Measurements from ENCODE around the gene TACO1. TPM values are rescaled to one million over a fixed set of nuclear protein-coding genes. Genes with fewer than 3 reads are reported as not detected.

TACO1 gene
- total RNA-seq, 6 donors from 2014 or later, result 6.3 to 17.5 (median 13.5) TPM

DNA sequence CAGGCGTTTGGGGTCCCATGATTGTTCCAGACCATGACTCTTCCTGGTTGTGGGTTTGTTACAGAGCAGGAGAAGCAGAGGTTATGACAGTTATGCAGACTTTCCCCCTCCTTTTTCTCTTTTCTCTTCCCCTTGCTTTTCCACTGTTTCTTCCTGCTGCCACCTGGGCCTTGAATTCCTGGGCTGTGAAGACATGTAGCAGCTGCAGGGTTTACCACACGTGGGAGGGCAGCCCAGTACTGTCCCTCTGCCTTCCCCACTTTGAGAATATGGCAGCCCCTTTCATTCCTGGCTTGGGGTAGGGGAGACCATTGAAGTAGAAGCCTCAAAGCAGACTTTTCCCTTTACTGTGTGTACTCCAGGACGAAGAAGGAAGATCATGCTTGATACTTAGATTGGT is 7.9 kb upstream of the TACO1 start:
- Histone ChIP-seq H3K27me3 (no peaks in the 10 kb centered on the region), H3K27ac (no peak overlapping the region), H3K9me3 (no peaks in the 10 kb centered on the region), H3K4me1 (peaks cover 0 to 7% (median 0%) of the 10 kb centered on the region in 4 donors), H3K4me3 (no peak overlapping the region), H3K36me3 (peaks cover 22 to 51% (median 45%) of the 10 kb centered on the region in 4 donors)
- TF ChIP-seq POLR2A (IDR thresholded peaks at IDR 0.05) (no peak), POLR2AphosphoS5 (IDR thresholded peaks at IDR 0.05) (no peak), EP300 (IDR thresholded peaks at IDR 0.05) (no peak)
- TF ChIP-seq, protein P1, sequence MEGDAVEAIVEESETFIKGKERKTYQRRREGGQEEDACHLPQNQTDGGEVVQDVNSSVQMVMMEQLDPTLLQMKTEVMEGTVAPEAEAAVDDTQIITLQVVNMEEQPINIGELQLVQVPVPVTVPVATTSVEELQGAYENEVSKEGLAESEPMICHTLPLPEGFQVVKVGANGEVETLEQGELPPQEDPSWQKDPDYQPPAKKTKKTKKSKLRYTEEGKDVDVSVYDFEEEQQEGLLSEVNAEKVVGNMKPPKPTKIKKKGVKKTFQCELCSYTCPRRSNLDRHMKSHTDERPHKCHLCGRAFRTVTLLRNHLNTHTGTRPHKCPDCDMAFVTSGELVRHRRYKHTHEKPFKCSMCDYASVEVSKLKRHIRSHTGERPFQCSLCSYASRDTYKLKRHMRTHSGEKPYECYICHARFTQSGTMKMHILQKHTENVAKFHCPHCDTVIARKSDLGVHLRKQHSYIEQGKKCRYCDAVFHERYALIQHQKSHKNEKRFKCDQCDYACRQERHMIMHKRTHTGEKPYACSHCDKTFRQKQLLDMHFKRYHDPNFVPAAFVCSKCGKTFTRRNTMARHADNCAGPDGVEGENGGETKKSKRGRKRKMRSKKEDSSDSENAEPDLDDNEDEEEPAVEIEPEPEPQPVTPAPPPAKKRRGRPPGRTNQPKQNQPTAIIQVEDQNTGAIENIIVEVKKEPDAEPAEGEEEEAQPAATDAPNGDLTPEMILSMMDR (IDR thresholded peaks at IDR 0.05), result no peak
- WGBS, 2 donors, result 91 to 93% methylated on average over 3 of the region's 3 CpGs
- DNase-seq (no peak), ATAC-seq (ENCODE audit: low FRiP score in 2 of 2) (no peak)

DNA sequence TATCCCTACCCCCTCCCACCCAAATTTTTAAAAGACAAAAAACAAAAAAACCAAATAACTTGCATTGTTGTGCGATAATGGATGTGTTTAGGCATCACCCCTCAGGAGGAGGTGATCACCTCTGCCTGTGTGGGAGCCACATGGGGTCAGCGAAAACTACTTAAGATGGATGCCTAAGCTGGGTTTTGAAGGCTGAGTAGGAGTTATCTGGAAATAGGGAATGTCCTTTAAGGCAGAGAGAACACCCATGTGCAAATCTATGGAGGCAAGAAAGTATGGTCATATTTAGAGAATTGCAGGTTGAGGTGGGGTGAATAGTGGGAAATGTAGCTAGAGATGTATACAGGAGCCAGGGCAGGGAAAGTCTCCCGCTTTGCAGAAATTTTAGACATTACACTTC is 5.6 kb upstream of the TACO1 start:
- ATAC-seq (ENCODE audit: low FRiP score in 2 of 2), result no peak
- 94 to 100% methylated on average over 3 of the region's 3 CpGs for WGBS, 2 donors

DNA sequence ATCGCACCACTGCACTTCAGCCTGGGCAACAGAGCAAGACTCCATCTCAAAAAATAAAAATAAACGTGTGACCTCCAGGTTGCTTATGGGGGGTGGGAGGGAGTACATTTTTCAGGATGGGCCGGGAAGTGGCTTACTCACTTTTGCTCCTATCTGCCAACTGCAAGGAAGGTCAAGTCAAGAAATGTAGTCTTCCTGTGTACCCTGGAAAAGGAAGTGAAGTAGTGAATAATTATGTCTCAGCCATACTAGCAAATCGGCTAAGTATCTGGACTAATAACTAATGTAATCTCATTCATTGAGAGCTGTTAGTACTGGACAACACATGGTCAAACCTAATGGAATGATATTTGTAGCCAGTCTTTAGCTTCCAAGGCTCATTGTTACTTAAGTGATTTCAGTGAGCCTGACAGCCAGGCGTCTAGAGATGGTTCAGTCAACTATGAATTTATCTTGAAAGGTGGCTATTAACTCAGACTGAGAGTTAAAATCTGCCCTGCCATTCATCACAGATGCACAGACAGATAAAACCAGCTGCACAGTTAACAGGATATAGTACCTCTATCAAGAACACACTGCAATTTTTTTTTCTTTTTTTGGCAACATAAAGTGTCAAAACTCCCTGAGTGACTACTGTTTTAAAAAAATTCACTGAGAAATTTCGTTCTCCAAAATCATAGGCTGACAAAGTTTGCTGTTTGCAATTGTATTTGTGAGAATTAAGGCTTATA is 3.7 kb upstream of the TACO1 start:
- Histone ChIP-seq H3K27ac (no peak overlapping the region), H3K4me1 (peaks cover 12 to 28% (median 16%) of the 10 kb centered on the region in 4 donors), H3K36me3 (peaks cover 0 to 15% (median 5%) of the 10 kb centered on the region in 4 donors), H3K27me3 (no peaks in the 10 kb centered on the region), H3K4me3 (no peak overlapping the region), H3K9me3 (no peaks in the 10 kb centered on the region)
- DNase-seq (no peak), ATAC-seq (ENCODE audit: low FRiP score in 2 of 2) (no peak)
- TF ChIP-seq, protein P1 (IDR thresholded peaks at IDR 0.05), result no peak
- 64 to 65% methylated on average over 6 of the region's 6 CpGs for WGBS, 2 donors

More for the DNA sequence above, 5.6 kb upstream of the TACO1 start:
- Histone ChIP-seq H3K36me3 (peaks cover 7 to 33% (median 24%) of the 10 kb centered on the region in 4 donors), H3K4me1 (peaks cover 2 to 13% (median 4%) of the 10 kb centered on the region in 4 donors), H3K4me3 (no peak overlapping the region), H3K9me3 (no peaks in the 10 kb centered on the region), H3K27ac (no peak overlapping the region), H3K27me3 (no peaks in the 10 kb centered on the region)
- TF ChIP-seq, protein P1 (IDR thresholded peaks at IDR 0.05), result no peak
- TF ChIP-seq POLR2A (IDR thresholded peaks at IDR 0.05) (no peak), POLR2AphosphoS5 (IDR thresholded peaks at IDR 0.05) (no peak), EP300 (IDR thresholded peaks at IDR 0.05) (no peak)
- no peak for DNase-seq

DNA sequence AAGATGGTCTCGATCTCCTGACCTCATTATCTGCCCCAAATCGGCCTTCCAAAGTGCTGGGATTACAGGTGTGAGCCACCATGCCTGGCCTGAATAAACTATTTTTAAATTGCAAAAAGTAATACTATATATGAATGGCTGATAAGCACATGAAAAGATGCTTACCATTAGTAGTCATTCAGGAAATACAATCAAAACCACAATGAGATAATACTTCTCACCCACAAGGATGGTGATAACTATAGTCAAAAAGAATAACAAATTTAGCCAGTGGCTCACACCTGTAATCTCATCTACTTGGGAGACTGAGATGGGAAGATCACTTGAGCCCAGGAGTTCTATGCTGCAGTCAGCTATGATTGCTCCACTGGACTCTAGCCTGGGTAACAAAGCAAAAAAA is 2.4 kb upstream of the TACO1 start:
- 74 to 87% methylated on average over 2 of the region's 2 CpGs for WGBS, 2 donors
- no peak overlapping the region for H3K27ac ChIP-seq
- ATAC-seq (ENCODE audit: low FRiP score in 2 of 2), result no peak

More for the DNA sequence above, 2.4 kb upstream of the TACO1 start:
- Histone ChIP-seq H3K27me3 (no peaks in the 10 kb centered on the region), H3K36me3 (peaks cover 0 to 6% (median 3%) of the 10 kb centered on the region in 4 donors), H3K4me1 (peaks cover 12 to 30% (median 16%) of the 10 kb centered on the region in 4 donors), H3K9me3 (no peaks in the 10 kb centered on the region), H3K4me3 (no peak overlapping the region)
- no peak for DNase-seq
- TF ChIP-seq EP300 (IDR thresholded peaks at IDR 0.05) (no peak), POLR2A (IDR thresholded peaks at IDR 0.05) (no peak), POLR2AphosphoS5 (IDR thresholded peaks at IDR 0.05) (no peak)
- TF ChIP-seq, protein P1 (IDR thresholded peaks at IDR 0.05), result no peak
